Adrenal gland (tissue), 12 donors: ENCODE measurements around the gene SRGAP2B. TPM values are rescaled to one million over a fixed set of nuclear protein-coding genes. Genes with fewer than 3 reads are reported as not detected.
"Not testable (repeated sequence)": the region's sequence is repeated elsewhere in the genome, so short reads cannot be mapped to it uniquely, and the experiment has no call there.

Source experiments
- DNase-seq, 7 donors: peaks; one replicate each; pipeline ENCODE4 v3.0.0-alpha.2; 2019 to 2020
- H3K27ac ChIP-seq, 5 donors: fragments of 200-600 bp; sonication (generic) in 4 of 5; 1 replicate in 3 of 5; 2 replicates in 2 of 5; pipeline versions ENCODE4 v1.5.1 to v1.8.0; 2016 to 2020; ENCODE audit warnings: mild to moderate bottlenecking in 1 of 5
- H3K27me3 ChIP-seq: fragments of 200-600 bp; 2 replicates; pipeline ENCODE4 v1.8.0; 2021
- H3K36me3 ChIP-seq, 2 donors: fragments of 200-600 bp; replicated peaks in 1 of 2; 1 replicate in 1 of 2; 2 replicates in 1 of 2; pipeline versions ENCODE4 v1.5.1 to v1.8.0; 2018 to 2022
- H3K4me1 ChIP-seq, 2 donors: fragments of 200-600 bp; replicated peaks in 1 of 2; 1 replicate in 1 of 2; 2 replicates in 1 of 2; pipeline versions ENCODE4 v1.5.1 to v1.8.0; 2018 to 2021
- H3K4me3 ChIP-seq, 4 donors: fragments of 200-600 bp; sonication (generic) in 3 of 4; one replicate each; pipeline ENCODE4 v1.5.1; 2016 to 2018
- H3K9me3 ChIP-seq, 3 donors: fragments of 200-600 bp; sonication (generic) in 1 of 3; replicated peaks in 1 of 3; 1 replicate in 2 of 3; 2 replicates in 1 of 3; pipeline versions ENCODE4 v1.5.1 to v1.8.0; 2016 to 2021
- WGBS, 4 donors: extraction: QIAGEN DNeasy Blood & Tissue Kit in 2 of 4; methylation state at CpG; one replicate each; pipeline versions ENCODE4 v1.1.5 to v1.1.7; 2013 to 2017; 5-methylcytosine and 5-hydroxymethylcytosine counted together
- intact Hi-C, 2 donors: fragments of 100-400 bp; cut with DNase I; formaldehyde crosslinking; loops; one replicate each; pipeline versions ENCODE4 v1.14.1 to v1.15.0; 2022 to 2023
- polyA plus RNA-seq, 3 donors: library from polyadenylated mRNA; stranded (reverse); fragments of 200-250 nt in 2 of 3; fragments of 350-450 nt in 1 of 3; fragmentation: Illumina TruSeq in 1 of 3; extraction: RNeasy Lipid Tissue Mini Kit (QIAGEN cat#74804) in 1 of 3; gene quantifications; one replicate each; pipeline ENCODE4 v1.2.3, GENCODE V29; 2013 to 2014
- total RNA-seq, 9 donors: library from RNA; depleted of rRNA in 4 of 9; stranded (reverse); fragments of >200 nt in 4 of 9; fragments of 120-200 nt in 1 of 9; fragmentation: NEBNext Ultra II Directional in 1 of 9; extraction: Animal tissue kit (Norgen Biotek cat#: 25700) in 1 of 9; gene quantifications; one replicate each; pipeline versions ENCODE4 v1.1.0 to v1.2.4, GENCODE V29; 2013 to 2023
- donor health status: healthy with polysubstance abuse.
- donor health status: Bipolar disorder and iron deficiency.
- donor health status: DM: yes; HTN: yes; CAD: no.
- donor health status: DM: no; HTN: no; CAD: no.
- donor health status: DM: no; HTN: no; CAD: no.
- donor health status: DM: yes; HTN: yes; CAD: no.

SRGAP2B gene
- total and polyA plus RNA-seq, 12 donors, result 6.0 to 79.4 (median 31.2) TPM

DNA sequence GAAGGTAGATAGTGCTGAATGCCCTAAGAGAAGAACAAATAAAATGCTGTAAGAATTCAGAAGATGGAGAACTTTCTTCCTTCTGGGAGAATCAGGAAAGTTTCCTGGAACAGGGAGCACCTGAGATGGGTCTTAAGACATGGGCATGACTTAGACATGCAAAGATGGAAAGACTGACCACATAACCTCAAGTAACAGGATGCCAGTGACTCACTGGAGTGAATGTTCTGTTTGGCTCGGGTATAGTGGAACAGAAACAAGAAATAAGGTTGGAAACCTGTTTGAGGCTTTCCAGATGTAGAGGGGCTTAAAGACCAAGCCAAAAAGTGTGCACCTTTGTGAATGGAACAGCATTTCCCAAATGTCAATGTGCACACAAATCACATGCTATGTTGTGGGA is 102.2 kb downstream of the SRGAP2B start:
- H3K27ac ChIP-seq, H3K4me1 ChIP-seq, H3K4me3 ChIP-seq, H3K27me3 ChIP-seq, H3K9me3 ChIP-seq, H3K36me3 ChIP-seq, intact Hi-C loops: not testable (repeated sequence)
- peak in 1 of 7 donors; percentile 23 for DNase-seq
- 44 to 60% (median 51%) methylated on average over 1 of the region's 1 CpG for WGBS, 4 donors

DNA sequence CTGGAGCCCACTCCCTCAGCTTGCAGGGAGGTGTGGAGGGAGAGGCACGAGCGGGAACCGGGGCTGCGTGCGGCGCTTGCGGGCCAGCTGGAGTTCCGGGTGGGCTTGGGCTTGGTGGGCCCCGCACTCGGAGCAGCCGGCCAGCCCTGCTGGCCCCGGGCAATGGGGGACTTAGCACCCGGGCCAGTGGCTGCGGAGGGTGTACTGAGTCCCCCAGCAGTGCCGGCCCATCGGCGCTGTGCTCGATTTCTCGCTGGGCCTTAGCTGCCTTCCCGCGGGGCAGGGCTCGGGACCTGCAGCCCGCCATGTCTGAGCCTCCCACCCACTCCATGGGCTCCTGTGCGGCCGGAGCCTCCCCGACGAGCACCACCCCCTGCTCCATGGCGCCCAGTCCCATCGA is 104.5 kb downstream of the SRGAP2B start:
- H3K4me3 ChIP-seq, H3K9me3 ChIP-seq, intact Hi-C loops, H3K27ac ChIP-seq, H3K27me3 ChIP-seq, H3K4me1 ChIP-seq, H3K36me3 ChIP-seq, DNase-seq: not testable (repeated sequence)
- WGBS, 4 donors, result 100% methylated on average over 10 to 12 of the region's 29 CpGs; no CpG with 5 or more reads in 2 of the 4 donors

DNA sequence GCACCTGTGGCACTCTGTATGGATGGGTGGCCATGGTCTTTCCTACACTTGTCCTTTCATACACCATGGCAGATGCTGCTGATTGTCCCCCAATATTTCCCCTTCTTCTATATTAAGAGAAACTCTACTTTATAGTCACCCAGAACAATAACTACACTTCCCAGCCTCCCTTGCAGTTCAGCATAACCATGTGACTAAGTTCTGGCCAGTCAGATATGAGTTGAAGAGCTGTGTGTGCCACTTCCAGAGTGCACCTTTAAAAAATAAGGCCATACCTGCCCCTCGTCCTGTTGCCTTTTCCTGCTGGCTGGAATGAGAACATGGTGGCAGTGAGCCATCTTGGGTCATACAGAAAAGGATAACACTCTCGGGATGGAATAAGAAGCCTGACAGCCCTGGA is 108.0 kb downstream of the SRGAP2B start:
- H3K36me3 ChIP-seq, DNase-seq, H3K4me1 ChIP-seq, H3K4me3 ChIP-seq, H3K9me3 ChIP-seq, H3K27me3 ChIP-seq, intact Hi-C loops, H3K27ac ChIP-seq: not testable (repeated sequence)
- no CpG with 5 or more reads among the region's 2 CpGs for WGBS, 4 donors

DNA sequence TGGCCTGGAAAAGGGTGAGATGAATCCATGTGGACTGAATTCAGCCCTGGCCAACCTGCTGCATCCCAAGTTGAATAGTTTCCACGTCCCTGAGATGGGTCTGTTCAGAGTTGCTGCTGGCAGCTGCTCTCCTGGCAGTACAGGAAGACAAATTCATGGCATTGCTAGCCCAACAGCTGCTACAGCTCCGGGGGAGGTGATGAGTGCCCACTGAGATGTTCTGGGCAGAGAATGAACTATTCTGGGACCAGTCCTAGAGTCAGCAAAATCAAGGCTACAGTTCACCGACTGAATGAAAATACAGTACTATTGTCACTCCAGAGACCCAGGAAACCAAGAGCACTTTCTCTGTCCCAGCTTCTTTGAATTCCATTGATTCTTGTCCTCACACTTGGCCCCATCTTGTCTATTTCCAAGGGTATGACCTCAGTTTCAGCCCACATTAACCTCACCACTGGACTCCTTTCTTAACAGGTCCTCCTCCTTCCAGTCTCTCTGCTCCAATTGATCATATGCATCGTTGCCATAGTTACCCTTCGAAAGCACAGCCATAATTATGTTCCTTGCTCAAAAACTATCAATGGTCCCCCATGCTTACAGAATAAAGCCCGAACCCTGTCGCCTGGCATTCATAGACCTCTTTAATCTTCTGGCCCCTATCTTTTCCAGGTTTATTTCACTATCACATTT is 108.8 kb downstream of the SRGAP2B start:
- H3K4me3 ChIP-seq, H3K36me3 ChIP-seq, H3K4me1 ChIP-seq, DNase-seq, H3K27ac ChIP-seq, intact Hi-C loops, H3K27me3 ChIP-seq, H3K9me3 ChIP-seq: not testable (repeated sequence)
- WGBS, 4 donors, result 69 to 95% (median 79%) methylated on average over 2 to 3 of the region's 7 CpGs; no CpG with 5 or more reads in 1 of the 4 donors

DNA sequence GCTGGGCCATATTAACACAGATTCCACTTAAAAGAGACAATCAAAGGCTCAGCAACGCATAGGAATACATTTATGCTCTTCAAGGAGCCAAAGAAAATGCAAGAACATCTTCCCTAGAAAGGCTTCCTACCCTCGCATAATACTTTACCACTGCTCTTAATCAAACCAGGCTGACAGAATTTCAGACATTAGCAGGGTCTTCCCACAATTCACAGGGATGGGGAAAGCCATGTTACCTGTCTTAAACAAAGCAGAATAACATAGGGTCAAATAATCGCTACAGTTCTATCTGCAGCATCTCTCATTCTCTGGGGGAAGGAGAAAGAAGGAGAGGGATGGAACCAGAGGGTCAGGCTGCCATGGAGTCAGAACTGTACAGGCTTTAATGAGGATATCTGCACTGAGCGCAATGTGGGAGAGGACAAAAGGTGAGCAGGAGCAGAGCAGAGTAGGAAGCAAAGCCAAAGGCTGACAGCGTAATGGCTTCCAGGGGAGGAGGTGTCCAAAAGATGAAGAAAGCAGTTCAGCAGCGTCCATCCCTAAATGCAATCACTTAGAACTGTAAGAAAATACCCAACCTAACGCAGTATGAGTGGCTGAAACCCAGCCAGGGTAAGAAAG is 109.5 kb downstream of the SRGAP2B start:
- DNase-seq, H3K4me3 ChIP-seq, H3K27ac ChIP-seq, H3K27me3 ChIP-seq, intact Hi-C loops, H3K9me3 ChIP-seq, H3K36me3 ChIP-seq, H3K4me1 ChIP-seq: not testable (repeated sequence)
- WGBS, 4 donors, result 82 to 97% (median 94%) methylated on average over 3 to 4 of the region's 7 CpGs

DNA sequence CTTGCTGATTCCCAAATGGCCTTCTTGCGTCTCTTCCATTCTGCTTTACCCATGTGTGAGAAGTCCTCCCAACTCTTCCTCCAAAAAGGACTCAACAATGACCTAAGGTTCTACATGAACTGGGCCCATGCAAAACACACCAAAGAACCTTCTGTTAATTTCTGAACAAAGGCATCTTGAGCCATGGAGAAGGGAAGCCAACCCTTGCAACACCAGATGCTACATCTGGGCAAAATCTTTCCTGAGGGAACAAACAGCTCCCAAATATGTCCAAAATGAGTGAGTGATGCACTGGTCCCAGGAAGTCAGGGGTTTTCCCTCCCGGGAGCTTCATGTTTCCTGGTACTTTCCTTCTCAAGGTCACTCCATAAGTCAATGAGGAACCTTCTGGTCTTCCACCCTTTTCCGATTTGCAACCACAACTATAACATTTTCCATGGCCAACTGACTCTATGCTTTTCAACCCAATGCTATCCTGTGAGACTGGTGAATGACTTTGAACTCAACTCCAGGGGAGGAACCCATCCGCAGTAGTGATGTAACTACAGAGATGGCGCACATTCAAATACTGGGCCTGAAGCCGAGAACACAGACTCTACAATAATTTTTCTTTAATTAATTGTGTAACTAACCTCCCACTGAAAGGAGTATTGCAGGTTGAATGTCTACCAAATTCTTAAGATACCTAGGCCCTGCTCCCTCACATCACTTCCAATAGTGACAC is 112.2 kb downstream of the SRGAP2B start:
- H3K27me3 ChIP-seq, intact Hi-C loops, DNase-seq, H3K4me3 ChIP-seq, H3K9me3 ChIP-seq, H3K27ac ChIP-seq, H3K36me3 ChIP-seq, H3K4me1 ChIP-seq: not testable (repeated sequence)
- WGBS, 4 donors, result 60 to 71% (median 63%) methylated on average over 1 of the region's 6 CpGs; no CpG with 5 or more reads in 1 of the 4 donors

DNA sequence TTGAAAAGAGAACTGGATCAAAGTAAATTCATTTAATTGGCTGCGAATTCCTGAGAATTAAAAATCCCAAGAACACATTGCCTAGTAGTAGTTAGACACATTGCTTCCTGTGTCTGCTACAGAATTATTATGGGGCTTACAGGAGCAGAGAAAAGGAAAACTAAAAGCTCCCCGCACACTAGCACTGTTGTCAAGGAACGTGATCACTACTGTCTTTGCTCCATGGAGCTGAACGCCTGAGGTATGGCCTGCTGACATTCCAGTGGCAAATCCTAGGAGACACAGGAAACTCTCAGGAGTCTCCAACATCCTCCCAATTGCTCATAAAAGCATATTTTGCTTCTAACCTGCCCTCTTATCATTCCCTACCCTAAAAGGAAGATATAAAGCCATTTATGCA is 114.0 kb downstream of the SRGAP2B start:
- WGBS, 4 donors, result 67 to 70% methylated on average over 1 of the region's 4 CpGs; no CpG with 5 or more reads in 2 of the 4 donors
- H3K36me3 ChIP-seq, H3K27ac ChIP-seq, H3K27me3 ChIP-seq, H3K4me1 ChIP-seq, H3K9me3 ChIP-seq, DNase-seq, H3K4me3 ChIP-seq, intact Hi-C loops: not testable (repeated sequence)

DNA sequence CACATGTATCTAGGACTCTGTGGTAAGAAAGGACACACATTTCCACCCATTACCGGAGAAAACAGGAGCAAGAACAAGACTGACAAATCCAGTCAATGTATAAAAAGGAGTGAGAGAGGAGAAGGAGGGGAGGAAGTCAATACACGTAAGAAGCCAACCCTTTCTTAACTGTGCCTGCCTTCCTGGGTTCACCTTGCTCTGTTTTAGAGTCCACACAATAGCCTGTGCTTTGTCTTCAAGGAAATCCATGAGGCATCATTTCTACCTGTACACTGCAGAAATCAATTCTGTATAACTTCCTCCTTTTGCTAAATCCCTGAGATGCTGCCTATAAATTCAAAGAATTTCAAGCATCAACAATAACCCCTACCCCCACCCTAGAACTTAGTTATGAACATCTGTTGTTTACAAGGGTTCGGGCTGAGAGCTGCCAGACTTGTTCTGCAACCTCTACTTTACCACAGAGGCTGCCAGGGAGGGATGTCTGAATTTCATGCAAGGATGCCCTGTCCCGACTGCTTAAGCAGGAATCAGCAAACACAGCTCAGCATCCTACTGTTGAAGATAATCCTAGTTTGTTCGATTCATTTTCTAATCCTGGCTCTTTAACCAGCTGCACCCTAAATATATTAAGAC is 115.0 kb downstream of the SRGAP2B start:
- H3K4me1 ChIP-seq, H3K27me3 ChIP-seq, H3K9me3 ChIP-seq, H3K27ac ChIP-seq, intact Hi-C loops, DNase-seq, H3K4me3 ChIP-seq, H3K36me3 ChIP-seq: not testable (repeated sequence)
- 75 to 84% (median 76%) methylated on average over 1 to 3 of the region's 5 CpGs; no CpG with 5 or more reads in 1 of the 4 donors for WGBS, 4 donors

DNA sequence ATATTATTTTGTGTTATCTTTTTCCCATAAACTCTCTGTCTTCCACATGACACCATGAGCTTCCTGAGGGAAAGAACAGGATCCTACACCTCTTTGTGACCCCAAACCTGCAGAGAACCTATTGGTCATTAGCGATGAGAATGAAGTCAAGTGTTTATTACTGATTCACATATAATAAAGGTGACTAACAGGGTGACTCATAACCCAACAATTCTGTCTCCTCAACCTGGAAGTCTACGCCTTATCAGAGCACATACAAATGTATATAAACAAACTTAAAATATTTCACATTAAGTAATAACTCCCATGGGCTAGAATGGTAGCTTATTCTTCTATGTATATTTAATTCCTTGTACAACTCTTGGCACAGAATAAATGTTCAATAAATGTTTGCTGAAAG is 117.3 kb downstream of the SRGAP2B start:
- H3K27me3 ChIP-seq, H3K4me3 ChIP-seq, H3K4me1 ChIP-seq, H3K27ac ChIP-seq, H3K36me3 ChIP-seq, intact Hi-C loops, H3K9me3 ChIP-seq, DNase-seq: not testable (repeated sequence)
- WGBS, 4 donors, result no CpG with 5 or more reads among the region's 2 CpGs

DNA sequence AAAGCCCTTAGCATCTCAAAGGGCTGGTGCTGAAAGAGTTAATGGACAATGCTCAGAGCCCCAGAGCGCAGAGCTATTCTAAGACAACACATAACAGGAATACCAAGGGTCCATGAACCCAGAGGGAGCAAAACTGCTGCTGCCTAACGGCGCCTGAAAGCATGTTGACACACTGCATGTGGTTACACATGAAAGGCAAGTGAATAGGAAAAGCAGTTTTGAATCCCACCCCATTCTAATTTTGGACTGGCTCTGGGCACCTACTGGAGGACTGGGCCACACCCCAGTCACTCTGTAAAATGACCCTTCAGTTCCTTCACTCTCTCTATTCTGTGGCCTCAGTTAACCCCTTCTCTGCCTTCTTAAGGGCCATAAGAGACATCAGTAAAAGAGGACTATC is 123.2 kb downstream of the SRGAP2B start:
- H3K27ac ChIP-seq, H3K9me3 ChIP-seq, intact Hi-C loops, H3K36me3 ChIP-seq, H3K4me1 ChIP-seq, DNase-seq, H3K4me3 ChIP-seq, H3K27me3 ChIP-seq: not testable (repeated sequence)
- WGBS, 4 donors, result no CpG with 5 or more reads among the region's 3 CpGs
